GDM1 (cell line): ENCODE data around the gene CES1.
"Not testable (repeated sequence)": the region's sequence is repeated elsewhere in the genome, so short reads cannot be mapped to it uniquely, and the experiment has no call there.

ENCODE experiments used
- DNase-seq: peaks from one replicate; lab custom pipeline; 2025; lab: John Stamatoyannopoulos, UW

The CES1 gene

GRCh38 chr16:55830658-55831294 lies 2.1 kb downstream of the CES1 start:
- DNase-seq: no peak

GRCh38 chr16:55829232-55829631 lies 3.7 kb downstream of the CES1 start:
- not testable (repeated sequence) for DNase-seq

DNA sequence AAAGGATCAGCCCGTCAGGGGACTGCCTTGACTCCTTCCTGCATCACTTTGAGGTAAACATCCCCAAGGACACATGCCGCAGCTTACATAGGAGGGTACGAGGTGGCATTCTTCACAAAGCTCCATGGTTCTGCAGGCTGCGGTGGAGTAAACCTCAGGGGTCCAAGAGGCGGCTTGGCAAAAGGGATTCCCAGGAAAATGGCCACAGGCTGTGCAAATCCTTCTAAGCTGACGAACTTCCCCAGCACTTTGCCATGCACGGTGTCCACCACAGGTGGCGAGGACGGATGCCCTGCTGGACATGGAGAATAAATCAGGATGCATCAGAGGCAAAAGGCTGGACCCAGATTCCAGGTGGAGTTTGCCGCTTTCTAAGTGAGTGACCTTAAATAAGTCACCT lies 4.2 kb downstream of the CES1 start:
- no peak for DNase-seq

DNA sequence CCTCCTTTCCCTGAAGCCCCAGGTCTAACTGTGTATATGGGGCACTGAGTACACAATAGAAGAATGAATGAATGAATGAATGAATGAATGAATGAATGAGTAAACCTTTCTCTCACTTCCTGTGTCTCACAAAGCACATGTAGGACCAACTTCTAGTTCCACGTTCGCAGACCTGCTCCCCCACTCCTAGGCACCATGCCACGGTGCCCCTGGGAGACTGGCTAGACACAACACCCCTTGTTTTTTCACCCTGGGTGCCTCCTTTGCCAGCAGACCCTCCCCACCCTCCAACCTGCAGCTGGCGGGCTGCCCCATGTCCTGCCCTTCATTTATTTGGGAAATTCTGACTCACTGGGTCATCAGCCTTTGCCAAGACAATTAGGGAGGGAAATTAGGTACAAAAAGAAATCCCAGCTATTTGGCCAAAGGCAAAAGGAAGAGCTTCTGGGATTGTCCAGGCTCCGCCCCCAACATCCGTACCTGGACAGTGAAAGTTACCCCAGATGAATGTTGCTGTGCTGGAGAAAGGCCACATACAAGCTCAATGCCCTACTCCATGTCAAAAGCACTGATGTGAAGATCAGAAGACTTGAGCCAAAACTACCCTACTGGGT lies 7.7 kb downstream of the CES1 start:
- no peak for DNase-seq

- no peak for DNase-seq
Observed at GRCh38 chr16:55824473-55825000, 8.4 kb downstream of the CES1 start.

DNA sequence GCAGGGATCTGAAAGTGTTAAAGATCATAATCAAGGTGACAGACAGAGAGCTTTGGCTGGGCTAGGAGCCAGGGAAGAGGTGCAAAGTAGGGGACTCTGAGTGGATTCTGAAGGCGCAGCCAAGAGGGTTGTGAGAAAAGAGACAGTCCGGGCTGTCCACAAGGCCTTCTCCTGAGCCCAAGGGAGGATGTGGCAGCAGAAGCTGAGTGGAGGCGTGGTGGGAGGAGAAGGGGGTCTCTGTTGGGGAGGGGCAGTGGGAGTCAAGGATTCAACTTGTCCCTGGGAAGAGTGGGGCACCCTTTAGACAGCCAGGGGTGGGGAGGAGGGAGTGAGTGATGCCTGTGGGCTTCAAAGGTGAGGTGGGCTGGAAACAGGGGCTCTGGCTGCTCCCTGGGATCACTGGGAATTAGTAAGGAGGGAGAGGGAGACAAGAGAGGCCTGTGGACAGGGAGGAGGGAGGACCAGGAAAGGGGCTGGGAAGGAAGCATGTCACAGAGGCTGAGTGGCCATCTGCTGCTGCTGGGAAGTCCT lies 10.6 kb downstream of the CES1 start:
- DNase-seq: no peak

- DNase-seq: no peak
Observed at GRCh38 chr16:55821210-55821609, 11.7 kb downstream of the CES1 start.

DNA sequence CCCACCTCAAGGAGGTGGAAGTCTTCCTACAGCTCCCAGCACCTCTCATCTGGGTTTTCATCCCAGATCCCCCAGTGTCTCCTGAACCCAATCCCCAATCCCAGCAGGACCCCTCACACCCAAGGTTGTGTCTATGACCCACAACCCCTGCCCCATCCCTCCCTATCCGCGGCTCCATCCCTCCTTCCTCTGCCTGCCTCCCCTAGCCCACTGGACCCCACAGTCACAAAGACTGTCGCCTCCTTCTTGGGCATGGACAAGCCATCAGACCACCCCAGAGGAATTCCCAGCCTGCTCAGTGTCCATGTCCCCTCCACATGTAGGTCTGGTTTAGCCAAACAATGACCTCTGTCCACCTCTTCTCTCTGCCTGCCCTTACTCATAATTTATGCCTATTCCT lies 12.3 kb downstream of the CES1 start:
- no peak for DNase-seq

DNA sequence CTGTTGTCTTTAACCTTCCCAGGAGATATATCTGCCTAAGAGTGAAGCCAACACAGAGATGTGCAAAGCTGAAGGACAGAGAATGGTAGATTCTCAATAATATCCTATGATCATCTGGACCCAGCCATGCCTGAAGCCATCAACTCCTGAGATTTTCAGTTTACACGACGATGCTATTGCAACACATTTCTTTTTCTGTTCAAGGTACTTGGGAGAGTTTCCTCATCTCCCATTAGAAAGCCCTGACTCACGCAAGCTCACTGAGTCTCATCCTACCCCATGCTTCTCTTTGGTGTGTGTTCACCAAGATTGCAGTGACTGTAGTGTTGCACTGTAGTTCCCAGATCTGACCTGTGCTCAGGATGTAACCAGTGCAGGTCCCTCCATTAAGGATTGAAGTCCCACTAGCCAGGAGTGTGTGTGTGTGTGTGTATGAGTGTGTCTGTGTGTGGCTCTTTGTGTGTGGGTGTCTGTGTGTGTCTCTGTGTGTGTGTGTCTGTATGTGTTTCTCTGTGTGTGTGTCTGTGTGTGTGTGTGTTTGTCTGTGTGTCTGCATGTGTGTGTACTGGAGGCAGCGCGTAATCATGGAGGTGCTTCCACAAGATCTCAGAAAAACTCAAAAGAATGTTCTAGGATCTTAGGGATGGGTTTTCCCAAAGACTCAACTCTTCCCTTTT lies 15.5 kb downstream of the CES1 start:
- no peak for DNase-seq

DNA sequence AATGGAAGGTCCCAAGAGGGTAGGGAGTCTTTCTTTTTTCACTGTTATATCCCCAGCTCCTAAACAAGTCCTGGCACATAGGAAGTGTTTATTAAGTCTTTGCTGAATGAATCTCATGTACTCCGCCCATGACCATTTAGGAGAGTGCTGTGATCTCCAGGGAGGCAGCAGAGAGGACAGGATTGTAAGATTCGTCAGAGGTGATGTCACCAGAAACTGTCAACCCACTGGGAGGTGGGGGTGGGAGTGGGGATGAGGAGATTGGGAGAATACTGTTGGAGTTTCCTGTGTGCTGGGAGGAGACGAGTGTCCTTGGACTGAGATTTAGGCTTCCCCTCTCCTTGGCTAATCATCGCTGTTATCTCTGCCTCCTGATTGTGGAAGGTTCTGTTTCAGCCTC lies 16.7 kb downstream of the CES1 start:
- not testable (repeated sequence) for DNase-seq

DNA sequence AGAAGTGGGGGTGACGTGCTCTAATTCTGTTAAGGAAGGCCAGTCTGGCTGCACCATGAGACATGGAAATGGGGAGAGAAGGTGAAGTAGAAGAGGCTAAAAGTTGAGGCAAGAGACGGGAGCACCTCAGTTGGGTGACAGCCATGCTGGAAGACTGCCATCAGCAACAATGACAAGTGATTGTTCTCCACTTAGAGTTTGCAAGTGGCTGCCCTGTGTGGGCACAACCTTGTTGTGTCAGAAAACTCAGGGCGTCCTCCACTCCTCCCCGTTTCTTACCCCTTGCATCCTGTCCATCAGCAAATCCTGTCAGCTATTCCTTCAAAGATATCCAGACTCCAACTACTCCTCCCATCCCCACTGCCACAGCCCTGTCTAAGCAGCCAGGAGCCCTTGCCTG lies 17.6 kb downstream of the CES1 start:
- DNase-seq: no peak

- DNase-seq: not testable (repeated sequence)
Observed at GRCh38 chr16:55814174-55814573, 18.7 kb downstream of the CES1 start.

DNA sequence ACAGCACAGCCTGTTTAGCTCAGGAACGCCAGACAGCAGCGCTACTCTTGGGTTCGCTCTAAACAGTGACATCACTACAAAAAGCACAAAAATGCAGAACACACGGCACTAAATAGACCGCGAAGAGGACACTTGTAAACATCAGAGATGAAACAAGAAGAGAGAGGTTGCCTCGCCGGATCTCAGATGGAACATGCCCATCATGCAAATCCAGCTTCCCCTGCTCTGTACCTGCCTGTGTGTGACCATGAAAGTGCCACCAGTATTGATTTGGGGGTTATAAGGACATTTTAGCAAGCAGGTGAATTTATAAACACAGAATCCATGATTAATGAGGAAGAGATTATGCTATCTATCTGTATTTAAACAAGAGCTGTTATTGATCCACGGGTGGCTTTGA lies 19.2 kb downstream of the CES1 start:
- not testable (repeated sequence) for DNase-seq

- no peak for DNase-seq
Observed at GRCh38 chr16:55812951-55813350, 19.9 kb downstream of the CES1 start.

DNA sequence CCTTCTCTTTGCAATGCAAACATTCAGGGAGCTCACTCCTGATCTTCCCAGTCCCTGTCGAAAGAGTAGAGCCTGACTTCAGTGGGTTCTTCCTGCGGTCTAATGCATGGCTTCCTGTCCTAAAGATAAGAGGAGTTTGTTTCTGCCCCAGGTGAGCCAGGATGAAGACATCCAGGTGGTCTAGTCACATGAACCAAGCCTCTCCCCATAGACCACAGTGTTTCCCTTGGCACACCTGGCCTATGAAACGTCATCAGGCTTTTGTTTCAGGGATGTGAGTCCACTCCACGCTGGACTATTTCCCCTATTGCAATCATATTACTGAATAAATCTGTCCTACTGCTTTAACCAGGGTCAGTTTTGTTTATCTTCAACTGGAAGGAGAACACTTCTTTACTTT lies 21.1 kb downstream of the CES1 start:
- DNase-seq: no peak

DNA sequence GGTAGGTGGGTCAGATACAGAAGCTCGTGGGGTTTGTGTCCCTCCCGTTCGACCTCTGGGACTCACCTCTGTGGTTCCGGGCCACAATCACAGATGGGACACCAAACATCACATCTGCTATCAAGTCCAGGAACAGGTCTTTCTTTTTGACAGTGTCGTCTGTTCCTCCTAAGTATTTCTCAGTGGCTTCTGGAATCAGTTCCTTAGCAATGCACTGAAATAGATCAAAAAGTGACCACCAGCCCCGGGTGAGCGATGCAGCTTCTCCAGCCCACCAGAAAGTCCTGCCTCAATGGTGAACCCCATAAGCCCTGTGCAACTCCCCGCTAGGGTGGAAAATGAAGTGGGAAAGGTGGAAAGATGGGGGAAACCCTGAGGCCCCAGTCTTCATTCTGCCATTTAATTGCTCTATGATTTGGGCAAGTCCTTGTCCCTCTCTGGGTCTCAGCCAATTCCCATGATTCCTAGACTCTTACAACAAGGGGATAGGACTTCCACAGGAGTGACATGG lies 22.4 kb downstream of the CES1 start:
- no peak for DNase-seq

DNA sequence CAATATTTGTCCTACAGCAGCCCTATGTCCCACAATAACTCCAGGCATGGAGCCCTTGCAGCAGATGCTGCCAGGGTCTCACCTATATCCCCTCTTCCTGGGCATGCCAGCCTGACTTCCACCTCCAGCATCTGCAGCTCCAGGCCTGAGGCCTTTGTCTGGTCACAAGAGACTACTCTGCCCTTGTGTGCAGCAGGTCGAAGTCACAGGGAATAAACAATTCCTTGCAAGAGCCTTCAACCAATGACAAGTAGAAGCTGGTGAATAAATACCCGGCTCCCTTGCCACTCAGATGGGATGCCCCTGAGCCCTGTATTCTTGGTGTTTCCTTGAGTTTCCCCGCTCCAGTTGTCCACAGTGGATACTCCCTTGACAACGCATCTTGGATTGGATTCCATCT lies 23.0 kb downstream of the CES1 start:
- no peak for DNase-seq

GRCh38 chr16:55809386-55809785 lies 23.5 kb downstream of the CES1 start:
- DNase-seq: no peak

DNA sequence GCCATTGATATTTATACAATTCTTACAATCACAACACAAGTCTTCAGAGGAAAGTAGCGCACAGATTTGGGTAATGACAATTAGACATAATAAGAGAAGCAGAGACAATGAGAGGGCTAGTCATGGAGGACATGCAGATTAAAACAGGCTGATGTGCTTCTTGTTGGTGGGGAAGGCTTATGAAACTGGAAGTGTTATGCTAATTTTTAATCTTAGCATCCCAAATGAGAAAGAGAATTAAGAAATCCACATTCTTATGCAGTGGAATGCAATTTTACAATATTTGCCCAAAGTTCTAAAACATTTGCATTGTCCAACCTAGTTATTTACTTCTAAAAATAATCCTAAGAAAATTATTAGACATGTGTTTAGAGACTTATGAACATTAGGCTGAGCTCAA lies 24.6 kb downstream of the CES1 start:
- not testable (repeated sequence) for DNase-seq

- not testable (repeated sequence) for DNase-seq
Observed at GRCh38 chr16:55805104-55805503, 27.8 kb downstream of the CES1 start.

- DNase-seq: not testable (repeated sequence)
Observed at GRCh38 chr16:55803681-55804080, 29.2 kb downstream of the CES1 start.

- not testable (repeated sequence) for DNase-seq
Observed at GRCh38 chr16:55792934-55793374, 39.9 kb downstream of the CES1 start.

DNA sequence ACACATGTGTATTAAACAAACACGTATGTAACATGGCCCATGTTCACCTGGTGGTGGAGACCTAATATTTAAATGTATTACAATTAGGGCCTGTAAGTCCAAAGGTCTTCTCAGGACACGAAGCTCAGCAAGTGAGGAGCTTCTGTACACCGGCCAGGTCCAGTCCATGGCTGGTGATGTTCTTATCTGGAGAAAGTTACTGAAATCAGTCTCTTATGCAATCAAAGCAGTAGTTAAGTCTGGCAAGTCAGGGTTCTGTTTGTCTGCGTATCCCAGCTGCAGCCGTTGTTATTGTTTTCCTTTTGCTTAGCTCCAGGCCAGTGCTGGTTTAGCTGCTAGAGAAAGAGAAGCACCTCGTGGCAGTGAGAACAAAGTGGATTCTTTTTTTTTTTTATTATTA lies 41.4 kb downstream of the CES1 start:
- DNase-seq: not testable (repeated sequence)
